Lower leg skin (tissue), 4 donors: ENCODE measurements around the gene TNFRSF13B. TPM values are rescaled to one million over a fixed set of nuclear protein-coding genes. Genes with fewer than 3 reads are reported as not detected.
"Not testable (repeated sequence)": the region's sequence is repeated elsewhere in the genome, so short reads cannot be mapped to it uniquely, and the experiment has no call there.

Experiments used
- DNase-seq, 2 donors: peaks; one replicate each; pipeline ENCODE4 v3.0.0-alpha.2; 2019; ENCODE audit warnings: low spot score in 2 of 2
- H3K4me3 ChIP-seq: fragments of 200-600 bp; sonication (generic); 2 replicates; pipeline ENCODE4 v1.5.1; 2017; ENCODE audit warnings: mild to moderate bottlenecking, low read depth; ENCODE audit not compliant: poor library complexity, severe bottlenecking
- CTCF ChIP-seq, 3 donors: fragments of 450-650 bp; IDR thresholded peaks; one replicate each; pipeline ENCODE4 v1.5.1; 2016; ENCODE audit warnings: antibody characterized with exemption in 3 of 3, mild to moderate bottlenecking in 3 of 3, moderate library complexity in 2 of 3
- POLR2A ChIP-seq, 2 donors: fragments of 450-650 bp; IDR thresholded peaks; one replicate each; pipeline ENCODE4 v1.6.1; 2016 to 2017; ENCODE audit warnings: antibody characterized with exemption in 2 of 2, mild to moderate bottlenecking in 1 of 2, moderate library complexity in 1 of 2
- WGBS, 2 donors: methylation state at CpG; one replicate each; pipeline ENCODE4 v1.1.5; 2018; 5-methylcytosine and 5-hydroxymethylcytosine counted together
- intact Hi-C: fragments of 100-400 bp; cut with DNase I; formaldehyde crosslinking; loops from one replicate; pipeline ENCODE4 v1.15.0; 2023; ENCODE audit warnings: low total_unique reads
- total RNA-seq, 4 donors: library from RNA; depleted of rRNA; stranded (reverse); fragments of >200 nt; gene quantifications; one replicate each; pipeline ENCODE4 v1.1.0, GENCODE V29; 2016

TNFRSF13B gene
- total RNA-seq, 4 donors from 2014 or later: not detected

GRCh38 chr17:17018612-17019429, 46.9 kb upstream of the TNFRSF13B start:
- no peak for TF ChIP-seq CTCF (IDR thresholded peaks at IDR 0.05)
- no peak for TF ChIP-seq POLR2A (IDR thresholded peaks at IDR 0.05)
- intact Hi-C loops: no loop called here
- 74 to 77% methylated on average over 10 of the region's 10 CpGs for WGBS, 2 donors
- no peak overlapping the region for H3K4me3 ChIP-seq
- no peak for DNase-seq

GRCh38 chr17:17018021-17018441, 46.1 kb upstream of the TNFRSF13B start:
- no peak for DNase-seq
- TF ChIP-seq CTCF (IDR thresholded peaks at IDR 0.05) (no peak), POLR2A (IDR thresholded peaks at IDR 0.05) (no peak)
- no peak overlapping the region for H3K4me3 ChIP-seq
- 80 to 82% methylated on average over 6 to 11 of the region's 11 CpGs for WGBS, 2 donors
- intact Hi-C loops: no loop called here

- no peak overlapping the region for H3K4me3 ChIP-seq
- 88 to 94% methylated on average over 7 to 8 of the region's 8 CpGs for WGBS, 2 donors
- intact Hi-C loops: no loop called here
- DNase-seq: no peak
- no peak for TF ChIP-seq POLR2A (IDR thresholded peaks at IDR 0.05)
- no peak for TF ChIP-seq CTCF (IDR thresholded peaks at IDR 0.05)
These were observed 45.6 kb upstream of the TNFRSF13B start for GRCh38 chr17:17017343-17018014.

- WGBS, 2 donors: 82 to 85% methylated on average over 8 of the region's 8 CpGs
- DNase-seq, H3K4me3 ChIP-seq, intact Hi-C loops: not testable (repeated sequence)
These were observed 44.6 kb upstream of the TNFRSF13B start for GRCh38 chr17:17016199-17017197.

GRCh38 chr17:17015230-17015629, 43.3 kb upstream of the TNFRSF13B start:
- no peak overlapping the region for H3K4me3 ChIP-seq
- 70 to 82% methylated on average over 6 of the region's 6 CpGs for WGBS, 2 donors
- intact Hi-C loops: no loop called here
- no peak for DNase-seq
- TF ChIP-seq POLR2A (IDR thresholded peaks at IDR 0.05) (no peak), CTCF (IDR thresholded peaks at IDR 0.05) (no peak)

- peak in 1 of 2 donors; percentile 81 for DNase-seq
- intact Hi-C loops: not testable (repeated sequence)
These were observed 42.8 kb upstream of the TNFRSF13B start for GRCh38 chr17:17014748-17015124.

GRCh38 chr17:17013828-17014747, 42.2 kb upstream of the TNFRSF13B start:
- DNase-seq, intact Hi-C loops, H3K4me3 ChIP-seq: not testable (repeated sequence)
- WGBS, 2 donors: 88 to 91% methylated on average over 9 to 13 of the region's 14 CpGs

More at GRCh38 chr17:17014748-17015124, 42.8 kb upstream of the TNFRSF13B start:
- H3K4me3 ChIP-seq: not testable (repeated sequence)
- 57 to 62% methylated on average over 9 of the region's 9 CpGs for WGBS, 2 donors

- 0% methylated on average over 1 of the region's 12 CpGs; no CpG with 5 or more reads in 1 of the 2 donors for WGBS, 2 donors
- peak in 1 of 2 donors; percentile 56 for DNase-seq
- H3K4me3 ChIP-seq, intact Hi-C loops: not testable (repeated sequence)
These were observed 39.4 kb upstream of the TNFRSF13B start for GRCh38 chr17:17011043-17011907.
